ENCODE measurements around the gene HSD17B3.

Gene HSD17B3

GRCh38 chr9:96232539-96233241 lies 69.3 kb downstream of the HSD17B3 start:
- DNase-seq: peak; percentile 69

- DNase-seq: no peak
These were observed 69.8 kb downstream of the HSD17B3 start for GRCh38 chr9:96232164-96232538.

- DNase-seq: no peak
These were observed 72.0 kb downstream of the HSD17B3 start for GRCh38 chr9:96230002-96230401.

GRCh38 chr9:96222132-96222531 lies 79.8 kb downstream of the HSD17B3 start:
- no peak for DNase-seq

GRCh38 chr9:96219900-96220257 lies 82.1 kb downstream of the HSD17B3 start:
- no peak for DNase-seq

- DNase-seq: no peak
These were observed 82.7 kb downstream of the HSD17B3 start for GRCh38 chr9:96219026-96219899.

- DNase-seq: peak; percentile 86
These were observed 84.0 kb downstream of the HSD17B3 start for GRCh38 chr9:96217754-96218693.

GRCh38 chr9:96217294-96217707 lies 84.7 kb downstream of the HSD17B3 start:
- DNase-seq: peak; percentile 94

GRCh38 chr9:96216583-96216982 lies 85.4 kb downstream of the HSD17B3 start:
- DNase-seq: no peak

GRCh38 chr9:96215841-96216240 lies 86.1 kb downstream of the HSD17B3 start:
- DNase-seq: no peak

GRCh38 chr9:96214635-96215034 lies 87.3 kb downstream of the HSD17B3 start:
- no peak for DNase-seq

GRCh38 chr9:96209407-96210271 lies 92.3 kb downstream of the HSD17B3 start:
- DNase-seq: no peak

GRCh38 chr9:96206156-96206751 lies 95.7 kb downstream of the HSD17B3 start:
- no peak for DNase-seq

- DNase-seq: no peak
These were observed 97.1 kb downstream of the HSD17B3 start for GRCh38 chr9:96204853-96205252.

GRCh38 chr9:96203867-96204501 lies 98.0 kb downstream of the HSD17B3 start:
- no peak for DNase-seq

GRCh38 chr9:96202971-96203780 lies 98.8 kb downstream of the HSD17B3 start:
- DNase-seq: no peak

GRCh38 chr9:96201140-96201539 lies 100.8 kb downstream of the HSD17B3 start:
- DNase-seq: no peak

GRCh38 chr9:96199006-96199405 lies 103.0 kb downstream of the HSD17B3 start:
- no peak for DNase-seq

- no peak for DNase-seq
These were observed 106.4 kb downstream of the HSD17B3 start for GRCh38 chr9:96195541-96195940.

GRCh38 chr9:96193236-96193755 lies 108.7 kb downstream of the HSD17B3 start:
- no peak for DNase-seq
